ENCODE results near the gene SPEM1.

SPEM1 gene

GRCh38 chr17:7418472-7419152 lies 1.5 kb upstream of the SPEM1 start:
- Mint-ChIP-seq H3K4me1 (peaks cover 2% of the 10 kb centered on the region), H3K9me3 (no peaks in the 10 kb centered on the region), H3K27me3 (peaks cover 10% of the 10 kb centered on the region), H3K4me3 (no peak overlapping the region), H3K27ac (no peak overlapping the region), H3K36me3 (no peaks in the 10 kb centered on the region)
- ATAC-seq (ENCODE audit: low read depth) (no peak), DNase-seq (ENCODE audit: low spot score in 2 of 2) (no peak)

GRCh38 chr17:7421186-7421585 lies 1.1 kb downstream of the SPEM1 start:
- DNase-seq (ENCODE audit: low spot score in 2 of 2) (no peak), ATAC-seq (ENCODE audit: low read depth) (no peak)
- Mint-ChIP-seq H3K36me3 (no peaks in the 10 kb centered on the region), H3K27ac (no peak overlapping the region), H3K4me1 (peaks cover 2% of the 10 kb centered on the region), H3K27me3 (peaks cover 10% of the 10 kb centered on the region), H3K9me3 (no peaks in the 10 kb centered on the region), H3K4me3 (no peak overlapping the region)

GRCh38 chr17:7423679-7424078 lies 3.6 kb downstream of the SPEM1 start:
- peaks cover 5% of the 10 kb centered on the region for H3K27me3 Mint-ChIP-seq
- no peak overlapping the region for H3K4me3 Mint-ChIP-seq
- H3K27ac Mint-ChIP-seq = no peak overlapping the region
- no peaks in the 10 kb centered on the region for H3K4me1 Mint-ChIP-seq
- H3K36me3 Mint-ChIP-seq = no peaks in the 10 kb centered on the region
- ATAC-seq (ENCODE audit: low read depth) (no peak), DNase-seq (ENCODE audit: low spot score in 2 of 2) (no peak)
- H3K9me3 Mint-ChIP-seq = no peaks in the 10 kb centered on the region

GRCh38 chr17:7425316-7425715 lies 5.2 kb downstream of the SPEM1 start, which contains the start of gene SPEM2:
SPEM2 (plus strand) TSS chr17:7425616; CDS start chr17:7425689, 73 bp downstream.
- DNase-seq (ENCODE audit: low spot score in 2 of 2) (no peak), ATAC-seq (ENCODE audit: low read depth) (no peak)
- Mint-ChIP-seq H3K4me1 (no peaks in the 10 kb centered on the region), H3K27ac (no peak within 1 kb of the TSS), H3K36me3 (no peaks in the 10 kb centered on the region), H3K27me3 (no peaks in the 10 kb centered on the region), H3K9me3 (no peaks in the 10 kb centered on the region), H3K4me3 (no peak within 1 kb of the TSS)

GRCh38 chr17:7425756-7426155 lies 5.6 kb downstream of the SPEM1 start:
- H3K4me3 Mint-ChIP-seq = no peak overlapping the region
- H3K36me3 Mint-ChIP-seq = no peaks in the 10 kb centered on the region
- no peaks in the 10 kb centered on the region for H3K9me3 Mint-ChIP-seq
- H3K27me3 Mint-ChIP-seq = no peaks in the 10 kb centered on the region
- no peak overlapping the region for H3K27ac Mint-ChIP-seq
- no peaks in the 10 kb centered on the region for H3K4me1 Mint-ChIP-seq
- no peak for ATAC-seq (ENCODE audit: low read depth)
- DNase-seq (ENCODE audit: low spot score in 2 of 2) = no peak

- Mint-ChIP-seq H3K4me3 (no peak overlapping the region), H3K27me3 (no peaks in the 10 kb centered on the region), H3K4me1 (no peaks in the 10 kb centered on the region)
These were observed 6.2 kb downstream of the SPEM1 start for GRCh38 chr17:7426203-7426863.

GRCh38 chr17:7426896-7427489 lies 6.9 kb downstream of the SPEM1 start:
- H3K4me1 Mint-ChIP-seq = no peaks in the 10 kb centered on the region
- no peaks in the 10 kb centered on the region for H3K36me3 Mint-ChIP-seq
- no peaks in the 10 kb centered on the region for H3K9me3 Mint-ChIP-seq
- H3K27me3 Mint-ChIP-seq = no peaks in the 10 kb centered on the region
- no peak for ATAC-seq (ENCODE audit: low read depth)
- H3K4me3 Mint-ChIP-seq = no peak overlapping the region
- no peak overlapping the region for H3K27ac Mint-ChIP-seq
- DNase-seq (ENCODE audit: low spot score in 2 of 2) = no peak

More at GRCh38 chr17:7426203-7426863, 6.2 kb downstream of the SPEM1 start:
- H3K9me3 Mint-ChIP-seq = no peaks in the 10 kb centered on the region
- DNase-seq (ENCODE audit: low spot score in 2 of 2) (no peak), ATAC-seq (ENCODE audit: low read depth) (no peak)
- H3K27ac Mint-ChIP-seq = no peak overlapping the region
- no peaks in the 10 kb centered on the region for H3K36me3 Mint-ChIP-seq

- H3K27ac Mint-ChIP-seq = no peak overlapping the region
- no peaks in the 10 kb centered on the region for H3K27me3 Mint-ChIP-seq
- H3K36me3 Mint-ChIP-seq = no peaks in the 10 kb centered on the region
- DNase-seq (ENCODE audit: low spot score in 2 of 2) (no peak), ATAC-seq (ENCODE audit: low read depth) (no peak)
- no peak overlapping the region for H3K4me3 Mint-ChIP-seq
- H3K9me3 Mint-ChIP-seq = no peaks in the 10 kb centered on the region
- H3K4me1 Mint-ChIP-seq = no peaks in the 10 kb centered on the region
These were observed 7.4 kb downstream of the SPEM1 start for GRCh38 chr17:7427549-7427948.

GRCh38 chr17:7428557-7428956 lies 8.4 kb downstream of the SPEM1 start, which contains the start of gene SPEM3:
SPEM3 (plus strand) TSS chr17:7428857; CDS start chr17:7428903, 46 bp downstream.
- H3K27ac Mint-ChIP-seq = no peak within 1 kb of the TSS
- H3K27me3 Mint-ChIP-seq = no peaks in the 10 kb centered on the region
- no peak for ATAC-seq (ENCODE audit: low read depth)
- no peaks in the 10 kb centered on the region for H3K4me1 Mint-ChIP-seq
- DNase-seq (ENCODE audit: low spot score in 2 of 2) = no peak
- no peak within 1 kb of the TSS for H3K4me3 Mint-ChIP-seq
- no peaks in the 10 kb centered on the region for H3K36me3 Mint-ChIP-seq
- H3K9me3 Mint-ChIP-seq = no peaks in the 10 kb centered on the region

GRCh38 chr17:7429722-7430121 lies 9.6 kb downstream of the SPEM1 start:
- no peak overlapping the region for H3K27ac Mint-ChIP-seq
- H3K36me3 Mint-ChIP-seq = no peaks in the 10 kb centered on the region
- no peak overlapping the region for H3K4me3 Mint-ChIP-seq
- no peaks in the 10 kb centered on the region for H3K9me3 Mint-ChIP-seq
- no peaks in the 10 kb centered on the region for H3K27me3 Mint-ChIP-seq
- DNase-seq (ENCODE audit: low spot score in 2 of 2) (no peak), ATAC-seq (ENCODE audit: low read depth) (no peak)
- no peaks in the 10 kb centered on the region for H3K4me1 Mint-ChIP-seq

GRCh38 chr17:7431231-7431630 lies 11.1 kb downstream of the SPEM1 start:
- no peak for DNase-seq (ENCODE audit: low spot score in 2 of 2)
- Mint-ChIP-seq H3K36me3 (no peaks in the 10 kb centered on the region), H3K4me1 (peaks cover 2% of the 10 kb centered on the region), H3K27ac (no peak overlapping the region), H3K9me3 (no peaks in the 10 kb centered on the region), H3K27me3 (no peaks in the 10 kb centered on the region), H3K4me3 (no peak overlapping the region)
- ATAC-seq (ENCODE audit: low read depth) = no peak

GRCh38 chr17:7432296-7432695 lies 12.2 kb downstream of the SPEM1 start:
- Mint-ChIP-seq H3K4me3 (no peak overlapping the region), H3K36me3 (peaks cover 2% of the 10 kb centered on the region), H3K27me3 (no peaks in the 10 kb centered on the region), H3K9me3 (no peaks in the 10 kb centered on the region), H3K27ac (no peak overlapping the region), H3K4me1 (peaks cover 4% of the 10 kb centered on the region)
- ATAC-seq (ENCODE audit: low read depth) (no peak), DNase-seq (ENCODE audit: low spot score in 2 of 2) (no peak)

GRCh38 chr17:7435676-7436555 lies 15.8 kb downstream of the SPEM1 start:
- Mint-ChIP-seq H3K4me3 (peak overlapping the region; percentile 85), H3K27ac (peak overlapping the region; percentile 84), H3K36me3 (peaks cover 5% of the 10 kb centered on the region), H3K9me3 (no peaks in the 10 kb centered on the region), H3K27me3 (peaks cover 14% of the 10 kb centered on the region), H3K4me1 (peaks cover 24% of the 10 kb centered on the region)
- peak; percentile 59 to 75 for DNase-seq (ENCODE audit: low spot score in 2 of 2)
- ATAC-seq (ENCODE audit: low read depth) = peak; percentile 25

Measured in memory B cell (primary cell).